ENCODE measurements around the gene IFI6.
"Not testable (repeated sequence)": the region's sequence is repeated elsewhere in the genome, so short reads cannot be mapped to it uniquely, and the experiment has no call there.

IFI6 gene

GRCh38 chr1:27630859-27631491 is 41.0 kb downstream of the IFI6 start:
- DNase-seq (ENCODE audit: low read depth in 2 of 2) = no peak

GRCh38 chr1:27628712-27629111 is 43.3 kb downstream of the IFI6 start:
- DNase-seq (ENCODE audit: low read depth in 2 of 2) = no peak

- not testable (repeated sequence) for DNase-seq (ENCODE audit: low read depth in 2 of 2)
These were observed 44.3 kb downstream of the IFI6 start for GRCh38 chr1:27627733-27628132.

- no peak for DNase-seq (ENCODE audit: low read depth in 2 of 2)
These were observed 44.9 kb downstream of the IFI6 start for GRCh38 chr1:27627061-27627460.

- no peak for DNase-seq (ENCODE audit: low read depth in 2 of 2)
These were observed 45.7 kb downstream of the IFI6 start for GRCh38 chr1:27626031-27626935.

GRCh38 chr1:27624467-27625178 is 47.4 kb downstream of the IFI6 start:
- no peak for DNase-seq (ENCODE audit: low read depth in 2 of 2)

GRCh38 chr1:27623327-27624212 is 48.4 kb downstream of the IFI6 start:
- DNase-seq (ENCODE audit: low read depth in 2 of 2) = no peak

GRCh38 chr1:27622828-27623227 is 49.2 kb downstream of the IFI6 start:
- DNase-seq (ENCODE audit: low read depth in 2 of 2) = no peak

GRCh38 chr1:27621051-27621920 is 50.7 kb downstream of the IFI6 start:
- no peak for DNase-seq (ENCODE audit: low read depth in 2 of 2)

- DNase-seq (ENCODE audit: low read depth in 2 of 2) = not testable (repeated sequence)
These were observed 52.1 kb downstream of the IFI6 start for GRCh38 chr1:27619782-27620438.

GRCh38 chr1:27618341-27619082 is 53.5 kb downstream of the IFI6 start:
- no peak for DNase-seq (ENCODE audit: low read depth in 2 of 2)

- DNase-seq (ENCODE audit: low read depth in 2 of 2) = no peak
These were observed 54.6 kb downstream of the IFI6 start for GRCh38 chr1:27617420-27617819.

GRCh38 chr1:27616441-27616840 is 55.6 kb downstream of the IFI6 start:
- DNase-seq (ENCODE audit: low read depth in 2 of 2) = no peak

All from stimulated activated CD8-positive, alpha-beta memory T cell treated with anti-CD3 and anti-CD28 coated beads, Interleukin-7, amount 100 ng/mL, for 4 hours (primary cell).